ENCODE results near the gene OBSL1.

DNA sequence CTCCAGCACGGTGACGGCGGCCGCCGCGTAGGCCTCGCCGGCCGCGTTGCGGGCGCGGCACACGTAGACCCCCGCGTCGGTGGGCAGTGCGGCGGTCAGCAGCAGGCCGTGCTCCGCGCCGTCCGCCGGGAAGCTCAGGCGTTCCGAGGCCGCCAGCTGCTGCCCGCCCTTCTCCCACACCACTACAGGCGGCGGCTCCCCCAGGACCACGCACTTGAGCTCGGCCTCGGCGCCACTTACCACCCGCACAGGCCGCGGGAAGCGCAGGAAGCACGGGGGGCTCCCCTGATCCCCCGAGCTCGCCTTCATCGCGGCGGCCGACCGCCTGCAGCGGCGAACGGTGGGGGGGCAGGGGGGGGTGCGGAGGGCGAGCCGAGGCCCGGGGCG is 422 bp downstream of the OBSL1 start:
- TF ChIP-seq, protein P1, sequence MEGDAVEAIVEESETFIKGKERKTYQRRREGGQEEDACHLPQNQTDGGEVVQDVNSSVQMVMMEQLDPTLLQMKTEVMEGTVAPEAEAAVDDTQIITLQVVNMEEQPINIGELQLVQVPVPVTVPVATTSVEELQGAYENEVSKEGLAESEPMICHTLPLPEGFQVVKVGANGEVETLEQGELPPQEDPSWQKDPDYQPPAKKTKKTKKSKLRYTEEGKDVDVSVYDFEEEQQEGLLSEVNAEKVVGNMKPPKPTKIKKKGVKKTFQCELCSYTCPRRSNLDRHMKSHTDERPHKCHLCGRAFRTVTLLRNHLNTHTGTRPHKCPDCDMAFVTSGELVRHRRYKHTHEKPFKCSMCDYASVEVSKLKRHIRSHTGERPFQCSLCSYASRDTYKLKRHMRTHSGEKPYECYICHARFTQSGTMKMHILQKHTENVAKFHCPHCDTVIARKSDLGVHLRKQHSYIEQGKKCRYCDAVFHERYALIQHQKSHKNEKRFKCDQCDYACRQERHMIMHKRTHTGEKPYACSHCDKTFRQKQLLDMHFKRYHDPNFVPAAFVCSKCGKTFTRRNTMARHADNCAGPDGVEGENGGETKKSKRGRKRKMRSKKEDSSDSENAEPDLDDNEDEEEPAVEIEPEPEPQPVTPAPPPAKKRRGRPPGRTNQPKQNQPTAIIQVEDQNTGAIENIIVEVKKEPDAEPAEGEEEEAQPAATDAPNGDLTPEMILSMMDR (IDR thresholded peaks at IDR 0.05) = no peak
- TF ChIP-seq POLR2AphosphoS5 (IDR thresholded peaks at IDR 0.05) (no peak), POLR2A (IDR thresholded peaks at IDR 0.05) (no peak)
